ENCODE data around the gene LMNA. TPM values are rescaled to one million over a fixed set of nuclear protein-coding genes. Genes with fewer than 3 reads are reported as not detected.

The LMNA gene
- total RNA-seq, 2 experiments from 2014 or later, result 435 to 455 TPM

GRCh38 chr1:156076609-156077429, 37.7 kb upstream of the LMNA start:
- Mint-ChIP-seq H3K4me3 (no peak overlapping the region), H3K36me3 (ENCODE audit: low read depth) (no peaks in the 10 kb centered on the region), H3K27me3 (peaks cover 4% of the 10 kb centered on the region), H3K9me3 (no peaks in the 10 kb centered on the region), H3K4me1 (ENCODE audit: low read depth) (no peaks in the 10 kb centered on the region), H3K27ac (no peak overlapping the region)
- ChIA-PET POLR2A (interaction anchor here (1.1 kb wide), 1 partner anchor 136 kb away, joined by 3 read pairs; the partner anchor contains the start of gene PMF1), CTCF (no interaction called here)
- no peak overlapping the region for H3K27ac ChIP-seq (ENCODE audit: low read depth in 1 of 2, low read length in 2 of 2)
- peaks cover 6% of the 10 kb centered on the region for H3K4me1 ChIP-seq (ENCODE audit: insufficient read depth, low read length)
- ATAC-seq (ENCODE audit: poor library complexity) (no peak), DNase-seq (peak in 1 of 14 experiments; percentile 16)
- peaks cover 0 to 2% of the 10 kb centered on the region in 2 experiments for H3K27me3 ChIP-seq (ENCODE audit: control insufficient read depth in 1 of 2, insufficient read depth in 2 of 2, low read length in 2 of 2)
- H3K4me3 ChIP-seq (ENCODE audit: low read length), result peak overlapping the region; percentile 5
- no peaks in the 10 kb centered on the region for H3K36me3 ChIP-seq (ENCODE audit: insufficient read depth, low read length)
- H3K9me3 ChIP-seq (ENCODE audit: control insufficient read depth in 1 of 2, insufficient read depth in 1 of 2, low read length in 2 of 2), result no peaks in the 10 kb centered on the region
- TF ChIP-seq, protein P1, sequence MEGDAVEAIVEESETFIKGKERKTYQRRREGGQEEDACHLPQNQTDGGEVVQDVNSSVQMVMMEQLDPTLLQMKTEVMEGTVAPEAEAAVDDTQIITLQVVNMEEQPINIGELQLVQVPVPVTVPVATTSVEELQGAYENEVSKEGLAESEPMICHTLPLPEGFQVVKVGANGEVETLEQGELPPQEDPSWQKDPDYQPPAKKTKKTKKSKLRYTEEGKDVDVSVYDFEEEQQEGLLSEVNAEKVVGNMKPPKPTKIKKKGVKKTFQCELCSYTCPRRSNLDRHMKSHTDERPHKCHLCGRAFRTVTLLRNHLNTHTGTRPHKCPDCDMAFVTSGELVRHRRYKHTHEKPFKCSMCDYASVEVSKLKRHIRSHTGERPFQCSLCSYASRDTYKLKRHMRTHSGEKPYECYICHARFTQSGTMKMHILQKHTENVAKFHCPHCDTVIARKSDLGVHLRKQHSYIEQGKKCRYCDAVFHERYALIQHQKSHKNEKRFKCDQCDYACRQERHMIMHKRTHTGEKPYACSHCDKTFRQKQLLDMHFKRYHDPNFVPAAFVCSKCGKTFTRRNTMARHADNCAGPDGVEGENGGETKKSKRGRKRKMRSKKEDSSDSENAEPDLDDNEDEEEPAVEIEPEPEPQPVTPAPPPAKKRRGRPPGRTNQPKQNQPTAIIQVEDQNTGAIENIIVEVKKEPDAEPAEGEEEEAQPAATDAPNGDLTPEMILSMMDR (IDR thresholded peaks at IDR 0.05), result no peak
- intact Hi-C loops (cut with DNase I, micrococcal nuclease), result no loop called here

DNA sequence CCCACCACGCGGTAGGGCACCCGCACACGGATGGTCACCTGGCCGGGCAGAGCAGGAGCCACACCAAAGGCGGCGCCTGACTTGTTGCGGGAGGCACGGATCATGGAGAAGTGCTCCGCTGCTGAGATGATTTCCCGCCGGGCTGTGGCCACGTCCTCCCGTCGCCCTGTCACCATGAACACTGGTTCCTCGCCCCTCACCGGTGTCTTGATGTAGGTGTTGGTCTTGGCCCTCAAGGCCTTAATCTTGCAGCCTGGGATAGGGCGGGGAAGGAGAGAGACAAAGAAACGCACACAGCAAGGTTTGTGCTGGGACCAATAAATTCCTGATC, 37.1 kb upstream of the LMNA start:
- TF ChIP-seq, protein P1 (IDR thresholded peaks at IDR 0.05), result no peak
- peaks cover 0 to 6% of the 10 kb centered on the region in 2 experiments for H3K27me3 ChIP-seq (ENCODE audit: control insufficient read depth in 1 of 2, insufficient read depth in 2 of 2, low read length in 2 of 2)
- H3K4me3 Mint-ChIP-seq, result no peak overlapping the region
- peaks cover 11% of the 10 kb centered on the region for H3K4me1 ChIP-seq (ENCODE audit: insufficient read depth, low read length)
- H3K27ac Mint-ChIP-seq, result no peak overlapping the region
- no peaks in the 10 kb centered on the region for H3K36me3 ChIP-seq (ENCODE audit: insufficient read depth, low read length)
- peaks cover 4% of the 10 kb centered on the region for H3K27me3 Mint-ChIP-seq
- DNase-seq, result no peak
- no peak overlapping the region for H3K27ac ChIP-seq (ENCODE audit: low read depth in 1 of 2, low read length in 2 of 2)
- no peak for ATAC-seq (ENCODE audit: poor library complexity)
- H3K4me1 Mint-ChIP-seq (ENCODE audit: low read depth), result no peaks in the 10 kb centered on the region
- no peaks in the 10 kb centered on the region for H3K9me3 ChIP-seq (ENCODE audit: control insufficient read depth in 1 of 2, insufficient read depth in 1 of 2, low read length in 2 of 2)
- H3K9me3 Mint-ChIP-seq, result no peaks in the 10 kb centered on the region
- intact Hi-C loops (cut with DNase I, micrococcal nuclease), result no loop called here
- H3K36me3 Mint-ChIP-seq (ENCODE audit: low read depth), result no peaks in the 10 kb centered on the region
- ChIA-PET CTCF (no interaction called here), POLR2A (no interaction called here)
- H3K4me3 ChIP-seq (ENCODE audit: low read length), result no peak overlapping the region

GRCh38 chr1:156078728-156079127, 35.8 kb upstream of the LMNA start:
- Mint-ChIP-seq H3K27me3 (peaks cover 13% of the 10 kb centered on the region), H3K4me1 (ENCODE audit: low read depth) (peaks cover 6% of the 10 kb centered on the region), H3K27ac (no peak overlapping the region), H3K9me3 (no peaks in the 10 kb centered on the region), H3K4me3 (peak overlapping the region; percentile 70), H3K36me3 (ENCODE audit: low read depth) (no peaks in the 10 kb centered on the region)
- TF ChIP-seq, protein P1 (IDR thresholded peaks at IDR 0.05), result no peak
- Histone ChIP-seq H3K4me3 (ENCODE audit: low read length) (no peak overlapping the region), H3K9me3 (ENCODE audit: control insufficient read depth in 1 of 2, insufficient read depth in 1 of 2, low read length in 2 of 2) (no peaks in the 10 kb centered on the region), H3K4me1 (ENCODE audit: insufficient read depth, low read length) (peaks cover 23% of the 10 kb centered on the region), H3K36me3 (ENCODE audit: insufficient read depth, low read length) (no peaks in the 10 kb centered on the region), H3K27ac (ENCODE audit: low read depth in 1 of 2, low read length in 2 of 2) (no peak overlapping the region), H3K27me3 (ENCODE audit: control insufficient read depth in 1 of 2, insufficient read depth in 2 of 2, low read length in 2 of 2) (peaks cover 5 to 10% of the 10 kb centered on the region in 2 experiments)
- intact Hi-C loops (cut with DNase I, micrococcal nuclease), result no loop called here
- POLR2A ChIA-PET, result no interaction called here
- CTCF ChIA-PET, result no interaction called here
- no peak for DNase-seq
- no peak for ATAC-seq (ENCODE audit: poor library complexity)

Data from CD4-positive, alpha-beta T cell (primary cell).